Fibroblast of skin of abdomen (primary cell): ENCODE results near the gene DICER1.
"Not testable (repeated sequence)": the region's sequence is repeated elsewhere in the genome, so short reads cannot be mapped to it uniquely, and the experiment has no call there.

Experiments used
- DNase-seq: peaks from one replicate; pipeline ENCODE4 v3.0.0-alpha.2; 2013

DICER1 gene

GRCh38 chr14:95185767-95186392, 28.6 kb upstream of the DICER1 start:
- DNase-seq = no peak

- peak; percentile 51 for DNase-seq
Observed at GRCh38 chr14:95185033-95185766, 27.9 kb upstream of the DICER1 start.

GRCh38 chr14:95184413-95184790, 27.1 kb upstream of the DICER1 start:
- DNase-seq = no peak

DNA sequence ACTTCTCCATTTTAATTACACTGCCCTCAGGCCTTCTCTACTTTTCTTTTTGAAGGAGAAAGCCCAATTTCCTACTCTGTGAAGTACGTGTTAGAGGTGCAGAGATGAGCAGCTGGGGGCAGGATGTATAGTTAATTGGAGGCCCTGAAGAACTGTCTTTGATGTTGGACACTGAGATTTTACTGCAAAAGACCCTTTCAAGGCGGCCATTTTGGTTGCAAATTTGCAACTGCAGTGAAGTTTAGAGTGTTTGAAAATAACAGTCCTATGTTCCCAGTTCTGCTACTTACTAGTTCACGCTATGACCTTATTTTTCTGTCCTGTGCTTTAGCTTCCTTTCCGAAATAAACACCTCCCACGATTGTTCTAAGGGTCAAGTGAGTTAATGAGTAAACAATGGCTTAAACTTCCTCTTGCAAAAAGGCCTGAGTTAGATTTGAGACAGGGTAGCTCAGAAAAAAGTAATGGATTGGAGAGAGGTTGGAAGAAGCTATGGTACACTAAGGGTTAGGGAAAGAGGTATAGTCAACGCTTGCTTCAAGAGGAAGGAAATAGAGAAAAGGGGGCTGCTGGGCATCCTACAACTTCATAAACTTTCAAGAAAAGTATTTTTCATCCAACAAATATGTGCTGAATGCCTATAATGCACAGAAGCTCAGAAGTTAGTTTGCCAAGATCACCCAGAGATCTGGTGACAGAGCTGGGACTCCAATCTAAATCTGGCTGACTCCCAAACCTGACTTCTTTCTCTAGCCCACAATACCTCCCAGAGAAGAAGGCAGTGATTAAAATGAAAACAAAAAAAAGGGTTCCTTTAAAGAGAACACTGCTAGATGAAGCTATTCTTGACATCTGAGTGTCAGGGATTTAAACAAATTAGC, 26.4 kb upstream of the DICER1 start:
- peak; percentile 55 for DNase-seq

- no peak for DNase-seq
Observed at GRCh38 chr14:95183082-95183481, 25.8 kb upstream of the DICER1 start.

DNA sequence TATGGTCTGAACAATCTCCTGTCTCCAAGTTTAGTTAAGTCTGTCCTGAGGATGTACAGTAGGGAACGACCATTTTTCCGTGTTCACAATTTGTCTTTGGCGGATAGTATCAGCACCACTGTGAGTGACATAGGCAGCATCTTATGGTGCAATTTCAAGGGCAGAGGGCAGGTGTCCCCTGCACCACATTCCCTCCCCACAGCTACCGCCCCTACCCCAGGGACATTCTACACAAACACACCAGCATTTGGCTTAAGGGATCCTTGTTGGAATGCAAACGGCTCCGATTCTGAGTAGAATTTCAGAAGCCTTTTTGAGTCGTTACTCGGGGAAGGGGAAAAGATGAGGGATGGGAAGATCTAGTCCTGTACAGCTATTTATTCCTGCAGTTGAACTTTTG, 25.1 kb upstream of the DICER1 start:
- no peak for DNase-seq

DNA sequence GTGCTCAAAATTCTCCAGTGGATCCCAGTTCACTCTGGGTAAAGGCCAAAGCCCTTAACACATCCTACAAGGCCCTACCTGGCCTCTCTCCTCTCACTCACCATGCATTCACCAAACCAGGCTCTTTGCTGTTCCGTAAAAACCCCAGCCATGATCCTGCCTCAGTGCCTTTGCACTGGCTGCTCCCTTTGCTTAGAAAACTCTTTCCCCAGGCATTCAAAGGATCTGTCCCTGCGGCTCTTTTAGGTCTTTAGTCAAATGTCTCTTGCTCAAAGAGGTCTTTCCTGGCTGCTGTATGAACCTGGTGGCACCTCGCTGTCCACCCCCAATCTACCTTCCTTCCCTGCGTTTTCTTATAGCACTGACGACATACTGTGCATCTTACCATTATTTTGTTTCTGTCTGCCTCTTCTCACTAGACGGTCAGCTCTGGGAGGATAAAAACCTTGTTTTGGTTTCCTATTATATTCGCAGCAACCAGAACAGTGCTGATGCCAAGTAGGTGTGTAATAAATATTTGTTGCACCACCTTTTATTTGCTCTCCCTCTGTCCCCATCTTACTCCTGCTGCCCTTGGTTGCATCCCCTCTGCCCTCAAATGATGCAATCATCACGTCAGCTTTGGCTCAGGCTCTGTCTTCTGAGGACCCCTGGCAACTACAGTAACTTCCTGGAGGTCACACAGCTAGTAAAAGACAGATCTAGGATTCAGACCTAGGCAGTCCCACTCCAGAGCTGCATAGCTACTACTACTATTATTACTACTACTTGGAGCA, 23.8 kb upstream of the DICER1 start:
- no peak for DNase-seq

DNA sequence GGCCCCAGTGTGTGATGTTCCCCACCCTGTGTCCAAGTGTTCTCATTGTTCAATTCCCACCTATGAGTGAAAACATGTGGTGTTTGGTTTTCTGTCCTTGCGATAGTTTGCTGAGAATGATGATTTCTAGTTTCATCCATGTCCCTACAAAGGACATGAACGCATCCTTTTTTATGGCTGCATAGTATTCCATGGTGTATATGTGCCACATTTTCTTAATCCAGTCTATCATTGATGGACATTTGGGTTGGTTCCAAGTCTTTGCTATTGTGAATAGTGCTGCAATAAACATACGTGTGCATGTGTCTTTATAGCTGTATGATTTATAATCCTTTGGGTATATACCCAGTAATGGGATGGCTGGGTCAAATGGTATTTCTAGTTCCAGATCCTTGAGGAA, 18.3 kb upstream of the DICER1 start:
- not testable (repeated sequence) for DNase-seq

- peak; percentile 29 for DNase-seq
Observed at GRCh38 chr14:95174184-95174792, 17.0 kb upstream of the DICER1 start.

DNA sequence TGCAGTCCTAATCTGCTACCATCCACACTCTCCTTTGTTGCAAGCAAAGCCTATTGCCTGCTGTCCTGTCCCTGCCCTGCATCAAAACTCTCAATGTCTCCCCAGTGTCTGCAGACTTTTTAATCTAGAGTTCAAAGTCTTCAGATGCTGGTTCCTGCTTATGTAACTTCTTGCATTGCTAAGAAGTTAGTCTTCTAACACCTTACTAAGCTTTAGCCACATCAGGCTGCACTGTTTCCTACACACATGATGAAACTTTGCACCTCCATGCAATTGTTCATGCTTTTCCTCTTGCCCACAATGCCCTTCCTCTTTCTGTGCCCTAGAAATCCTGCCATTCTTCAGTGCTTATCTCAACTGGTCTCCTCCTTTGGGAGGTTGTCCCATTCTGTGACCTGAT, 16.2 kb upstream of the DICER1 start:
- DNase-seq = no peak

- DNase-seq = no peak
Observed at GRCh38 chr14:95167177-95167576, 9.8 kb upstream of the DICER1 start.

- no peak for DNase-seq
Observed at GRCh38 chr14:95165517-95165916, 8.2 kb upstream of the DICER1 start.

DNA sequence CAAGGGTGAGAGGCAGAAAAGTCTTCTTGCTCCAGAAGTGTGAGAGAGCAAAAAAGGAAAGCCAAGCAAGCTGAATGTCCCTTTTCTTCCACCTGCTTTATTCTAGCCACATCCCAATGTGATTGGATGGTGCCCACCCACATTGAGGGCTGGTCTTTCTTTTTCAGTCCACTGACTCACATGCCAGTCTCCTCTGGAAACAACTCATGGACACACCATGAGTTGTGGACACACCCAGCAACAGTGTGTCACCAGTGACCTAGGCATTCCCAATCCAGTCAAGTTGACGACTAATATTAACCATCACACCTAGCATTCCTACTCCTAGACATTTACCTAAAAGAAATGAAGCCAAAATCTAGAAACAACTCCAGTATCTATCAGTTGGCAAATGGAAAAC, 7.2 kb upstream of the DICER1 start:
- DNase-seq = no peak

GRCh38 chr14:95163666-95164065, 6.3 kb upstream of the DICER1 start:
- DNase-seq = no peak

GRCh38 chr14:95163132-95163531, 5.8 kb upstream of the DICER1 start:
- no peak for DNase-seq

- DNase-seq = no peak
Observed at GRCh38 chr14:95162641-95163040, 5.3 kb upstream of the DICER1 start.

- peak; percentile 30 for DNase-seq
Observed at GRCh38 chr14:95157048-95157326, 342 bp downstream of the DICER1 start.

DNA sequence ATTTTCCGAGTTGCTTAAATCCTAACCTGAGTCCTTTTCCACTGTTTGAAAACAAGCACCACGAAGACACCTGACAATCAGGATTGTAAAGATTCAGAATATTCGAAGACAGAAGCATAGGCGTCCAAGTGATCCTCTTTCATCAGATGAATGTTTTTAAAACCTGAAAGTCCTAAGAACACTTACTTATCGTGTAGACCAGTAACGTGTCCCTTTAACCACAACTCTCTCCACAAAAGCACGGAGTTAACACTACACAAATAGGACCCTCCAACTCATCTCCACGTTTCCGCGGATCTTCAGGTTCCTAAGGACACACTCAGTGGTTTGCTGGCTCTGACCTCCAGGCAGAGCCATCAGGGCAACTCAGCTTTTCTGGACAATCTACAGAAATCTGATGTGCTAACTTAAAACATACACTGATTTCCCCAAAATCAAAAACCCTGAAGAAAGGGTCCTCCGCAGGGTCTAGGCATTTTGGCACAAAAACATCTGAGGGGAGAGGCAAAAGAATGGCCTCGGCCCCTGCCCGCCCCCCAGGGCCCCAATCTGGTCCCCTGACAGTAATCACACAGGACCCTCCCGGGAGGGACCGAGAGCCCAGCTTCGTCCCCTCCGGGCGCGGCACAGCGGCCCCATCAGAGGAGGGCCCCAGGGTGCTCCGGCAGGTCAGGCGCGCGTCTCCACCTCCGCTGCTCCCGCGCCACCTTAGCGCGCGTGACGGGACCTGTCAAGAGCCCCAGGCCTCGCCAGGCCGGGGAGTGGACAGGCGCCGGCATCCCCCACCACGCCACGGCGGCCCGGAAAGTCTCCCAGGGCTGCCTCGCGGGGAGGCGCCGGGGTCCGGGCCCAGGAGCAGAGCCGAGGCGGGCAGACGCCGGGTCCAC, 925 bp downstream of the DICER1 start:
- DNase-seq = no peak

DNA sequence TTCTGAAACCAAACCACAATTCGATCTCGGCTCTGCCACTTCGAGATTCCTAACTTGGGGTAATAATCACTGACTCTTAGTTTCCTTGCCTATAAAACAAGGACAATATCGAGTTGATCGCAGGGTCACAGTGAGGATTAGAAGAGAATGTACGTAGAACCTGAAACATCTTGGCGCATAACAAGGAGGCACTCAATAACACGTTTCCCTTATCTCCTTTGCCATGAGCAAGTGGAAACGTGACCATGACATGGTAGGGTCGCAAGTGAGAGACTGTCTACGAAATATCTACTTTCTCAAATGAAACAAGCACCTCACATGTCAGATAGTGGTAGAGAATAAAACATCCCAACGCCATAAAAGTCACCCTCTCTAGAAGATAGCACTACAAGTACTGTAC, 2.3 kb downstream of the DICER1 start:
- DNase-seq = no peak

DNA sequence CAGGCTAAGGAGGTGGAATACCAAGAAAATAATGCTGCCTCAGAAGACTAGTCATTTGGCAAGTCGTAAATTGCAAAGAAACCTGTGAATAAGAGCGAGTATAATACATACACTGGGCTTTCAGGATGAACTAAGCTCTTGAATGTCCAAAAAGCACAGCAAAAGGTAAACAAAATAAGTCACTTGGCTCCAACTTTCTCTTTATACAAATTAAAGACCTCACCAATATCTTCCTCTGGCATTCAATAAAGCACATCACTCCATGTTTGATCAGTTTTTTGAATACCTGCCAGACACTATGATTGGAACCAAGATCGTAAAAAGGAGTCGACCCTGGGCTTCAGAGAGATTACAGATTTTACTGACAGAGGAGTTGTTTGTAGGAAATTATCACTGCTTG, 3.5 kb downstream of the DICER1 start:
- DNase-seq = no peak

- DNase-seq = no peak
Observed at GRCh38 chr14:95151561-95151960, 5.8 kb downstream of the DICER1 start.

- DNase-seq = no peak
Observed at GRCh38 chr14:95150910-95151309, 6.4 kb downstream of the DICER1 start.
